Coronary artery (tissue), 2 donors: ENCODE data around the gene MAD1L1.

Source experiments
- DNase-seq: peaks from one replicate; pipeline ENCODE4 v3.0.0-alpha.2; 2017; ENCODE audit warnings: low spot score
- H3K27ac ChIP-seq, 2 donors: fragments of 200-600 bp; sonication (generic); one replicate each; pipeline ENCODE4 v1.5.1; 2016 to 2019
- H3K4me3 ChIP-seq: fragments of 200-600 bp; sonication (generic); 2 replicates; pipeline ENCODE4 v1.5.1; 2016; ENCODE audit warnings: mild to moderate bottlenecking, moderate library complexity
- TF ChIP-seq, protein P1 (sequence below): fragments of 200-600 bp; sonication (generic); IDR thresholded peaks from one replicate; pipeline ENCODE4 v1.5.1; 2019; ENCODE audit warnings: antibody characterized with exemption

Gene MAD1L1

GRCh38 chr7:1893036-1893435 lies 339.7 kb downstream of the MAD1L1 start:
- Histone ChIP-seq H3K27ac (no peak overlapping the region), H3K4me3 (no peak overlapping the region)
- TF ChIP-seq, protein P1, sequence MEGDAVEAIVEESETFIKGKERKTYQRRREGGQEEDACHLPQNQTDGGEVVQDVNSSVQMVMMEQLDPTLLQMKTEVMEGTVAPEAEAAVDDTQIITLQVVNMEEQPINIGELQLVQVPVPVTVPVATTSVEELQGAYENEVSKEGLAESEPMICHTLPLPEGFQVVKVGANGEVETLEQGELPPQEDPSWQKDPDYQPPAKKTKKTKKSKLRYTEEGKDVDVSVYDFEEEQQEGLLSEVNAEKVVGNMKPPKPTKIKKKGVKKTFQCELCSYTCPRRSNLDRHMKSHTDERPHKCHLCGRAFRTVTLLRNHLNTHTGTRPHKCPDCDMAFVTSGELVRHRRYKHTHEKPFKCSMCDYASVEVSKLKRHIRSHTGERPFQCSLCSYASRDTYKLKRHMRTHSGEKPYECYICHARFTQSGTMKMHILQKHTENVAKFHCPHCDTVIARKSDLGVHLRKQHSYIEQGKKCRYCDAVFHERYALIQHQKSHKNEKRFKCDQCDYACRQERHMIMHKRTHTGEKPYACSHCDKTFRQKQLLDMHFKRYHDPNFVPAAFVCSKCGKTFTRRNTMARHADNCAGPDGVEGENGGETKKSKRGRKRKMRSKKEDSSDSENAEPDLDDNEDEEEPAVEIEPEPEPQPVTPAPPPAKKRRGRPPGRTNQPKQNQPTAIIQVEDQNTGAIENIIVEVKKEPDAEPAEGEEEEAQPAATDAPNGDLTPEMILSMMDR = no peak
- no peak for DNase-seq

- TF ChIP-seq, protein P1 = no peak
- no peak overlapping the region for H3K4me3 ChIP-seq
- H3K27ac ChIP-seq = no peak overlapping the region
- DNase-seq = no peak
Observed at GRCh38 chr7:1892011-1892965, 340.5 kb downstream of the MAD1L1 start.

- Histone ChIP-seq H3K27ac (no peak overlapping the region), H3K4me3 (no peak overlapping the region)
- DNase-seq = no peak
- TF ChIP-seq, protein P1 = no peak
Observed at GRCh38 chr7:1890289-1891235, 342.2 kb downstream of the MAD1L1 start.

DNA sequence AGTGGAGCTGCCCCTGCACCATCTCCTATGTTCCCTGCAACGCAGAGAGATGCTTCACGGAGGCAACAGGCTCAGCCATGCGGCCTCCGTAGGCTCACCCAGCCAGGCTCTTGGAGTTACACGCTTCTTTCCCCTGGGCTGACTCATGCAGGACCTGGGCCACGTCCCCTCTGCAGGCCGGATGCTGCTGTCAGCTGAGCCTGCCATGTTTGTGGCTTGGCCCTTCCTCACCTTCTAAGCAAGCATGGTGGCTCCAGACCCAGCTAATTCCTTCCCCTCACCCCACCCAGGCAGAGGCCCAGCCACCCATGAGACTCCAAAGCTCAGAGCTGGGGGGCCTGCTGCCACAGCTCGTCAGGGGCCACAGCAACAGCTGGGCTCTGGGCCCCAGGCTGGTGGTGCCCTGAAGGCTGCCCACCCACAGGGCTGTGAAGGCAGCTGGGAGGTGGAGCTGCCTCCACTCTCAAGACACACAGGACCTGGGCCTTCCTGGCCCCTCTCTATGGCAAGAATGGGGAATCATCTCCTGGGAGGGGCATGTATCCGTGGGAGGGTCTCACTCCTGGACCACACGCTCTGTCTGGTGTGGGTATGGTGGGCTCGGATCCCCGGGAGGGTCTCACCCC lies 343.1 kb downstream of the MAD1L1 start:
- TF ChIP-seq, protein P1 = no peak
- H3K4me3 ChIP-seq = no peak overlapping the region
- no peak for DNase-seq
- H3K27ac ChIP-seq = no peak overlapping the region

DNA sequence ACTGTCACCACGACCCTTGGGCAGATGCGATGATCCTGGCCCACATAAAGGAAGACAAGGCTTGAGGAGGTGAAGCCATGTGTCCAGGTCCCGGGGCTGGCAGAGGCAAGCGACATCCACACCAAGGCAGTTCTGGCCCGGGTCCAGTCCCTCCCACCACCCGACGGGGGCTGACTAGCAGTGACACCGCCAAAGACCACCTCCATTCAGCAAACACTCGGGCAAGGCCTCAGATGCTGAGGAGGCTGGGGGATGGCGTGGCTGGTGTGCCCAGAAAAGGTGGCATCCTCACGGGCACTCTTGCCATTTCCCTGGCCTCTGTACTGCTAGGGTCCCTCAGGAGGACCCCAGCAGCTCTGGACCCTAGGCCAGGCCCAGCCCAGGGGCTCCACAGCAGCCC lies 343.7 kb downstream of the MAD1L1 start:
- DNase-seq = no peak
- Histone ChIP-seq H3K27ac (no peak overlapping the region), H3K4me3 (no peak overlapping the region)
- TF ChIP-seq, protein P1 = no peak

- TF ChIP-seq, protein P1 = no peak
- no peak overlapping the region for H3K4me3 ChIP-seq
- DNase-seq = no peak
- H3K27ac ChIP-seq = no peak overlapping the region
Observed at GRCh38 chr7:1888425-1888824, 344.3 kb downstream of the MAD1L1 start.
